ENCODE data around the gene ANHX.

DNA sequence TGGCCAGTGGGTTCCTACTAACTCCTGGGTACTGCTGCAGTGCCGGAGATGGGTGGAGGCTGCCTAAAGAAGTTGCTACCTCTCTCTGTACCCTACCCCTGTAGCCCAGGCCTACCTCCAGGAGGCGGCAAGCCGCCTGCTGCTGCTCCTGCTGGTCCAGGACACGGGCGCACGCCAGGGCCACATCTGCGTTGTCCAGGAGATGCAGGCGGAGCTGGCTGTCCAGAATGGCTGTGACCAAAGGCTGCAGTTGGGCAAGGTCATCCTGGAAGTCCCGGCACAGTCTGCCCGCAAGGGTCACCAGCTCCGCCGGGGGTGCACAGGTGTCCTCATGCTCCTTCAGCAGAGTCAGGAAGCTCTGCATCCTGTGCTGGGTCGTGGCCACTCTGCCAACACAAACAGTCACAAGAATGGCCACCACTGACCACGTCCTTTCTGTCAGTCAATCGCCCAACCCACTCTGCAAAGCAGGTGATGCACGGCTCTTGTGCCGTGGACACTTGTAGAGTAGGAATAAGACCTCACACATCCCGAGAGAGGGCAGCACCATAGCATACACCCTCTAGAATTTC lies 1.6 kb downstream of the ANHX start:
- TF ChIP-seq, protein P1, sequence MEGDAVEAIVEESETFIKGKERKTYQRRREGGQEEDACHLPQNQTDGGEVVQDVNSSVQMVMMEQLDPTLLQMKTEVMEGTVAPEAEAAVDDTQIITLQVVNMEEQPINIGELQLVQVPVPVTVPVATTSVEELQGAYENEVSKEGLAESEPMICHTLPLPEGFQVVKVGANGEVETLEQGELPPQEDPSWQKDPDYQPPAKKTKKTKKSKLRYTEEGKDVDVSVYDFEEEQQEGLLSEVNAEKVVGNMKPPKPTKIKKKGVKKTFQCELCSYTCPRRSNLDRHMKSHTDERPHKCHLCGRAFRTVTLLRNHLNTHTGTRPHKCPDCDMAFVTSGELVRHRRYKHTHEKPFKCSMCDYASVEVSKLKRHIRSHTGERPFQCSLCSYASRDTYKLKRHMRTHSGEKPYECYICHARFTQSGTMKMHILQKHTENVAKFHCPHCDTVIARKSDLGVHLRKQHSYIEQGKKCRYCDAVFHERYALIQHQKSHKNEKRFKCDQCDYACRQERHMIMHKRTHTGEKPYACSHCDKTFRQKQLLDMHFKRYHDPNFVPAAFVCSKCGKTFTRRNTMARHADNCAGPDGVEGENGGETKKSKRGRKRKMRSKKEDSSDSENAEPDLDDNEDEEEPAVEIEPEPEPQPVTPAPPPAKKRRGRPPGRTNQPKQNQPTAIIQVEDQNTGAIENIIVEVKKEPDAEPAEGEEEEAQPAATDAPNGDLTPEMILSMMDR (IDR thresholded peaks at IDR 0.05; ENCODE audit: insufficient read depth, low read depth, low read length): no peak
- TF ChIP-seq EZH2 (IDR thresholded peaks at IDR 0.05; ENCODE audit: insufficient read depth, low read length): no peak
